ENCODE data around the gene OSCP1. TPM values are rescaled to one million over a fixed set of nuclear protein-coding genes. Genes with fewer than 3 reads are reported as not detected.

Gene OSCP1
- total and polyA plus RNA-seq, 8 donors: 9.3 to 23.4 (median 14.5) TPM

- no peak for ATAC-seq
- no peaks in the 10 kb centered on the region for H3K27me3 ChIP-seq
- intact Hi-C loops (cut with DNase I): no loop called here
- no peaks in the 10 kb centered on the region for H3K9me3 ChIP-seq
- H3K27ac ChIP-seq: no peak overlapping the region
- H3K36me3 ChIP-seq: peaks cover 0 to 63% of the 10 kb centered on the region in 2 donors
- peaks cover 0 to 48% of the 10 kb centered on the region in 2 donors for H3K4me1 ChIP-seq
- no peak for DNase-seq
- no peak overlapping the region for H3K4me3 ChIP-seq
- no peak for TF ChIP-seq CTCF (IDR thresholded peaks at IDR 0.05)
These were observed 5.1 kb upstream of the OSCP1 start for GRCh38 chr1:36455386-36455785.

GRCh38 chr1:36453600-36454388 is 3.5 kb upstream of the OSCP1 start:
- intact Hi-C loops (cut with DNase I): no loop called here
- H3K4me3 ChIP-seq: no peak overlapping the region
- H3K9me3 ChIP-seq: no peaks in the 10 kb centered on the region
- no peak for TF ChIP-seq CTCF (IDR thresholded peaks at IDR 0.05)
- no peaks in the 10 kb centered on the region for H3K27me3 ChIP-seq
- peaks cover 0 to 36% of the 10 kb centered on the region in 2 donors for H3K4me1 ChIP-seq
- ATAC-seq: no peak
- DNase-seq: no peak
- no peak overlapping the region for H3K27ac ChIP-seq
- peaks cover 0 to 48% of the 10 kb centered on the region in 2 donors for H3K36me3 ChIP-seq

- no peak for DNase-seq
- intact Hi-C loops (cut with DNase I): no loop called here
- no peak for ATAC-seq
- Histone ChIP-seq H3K9me3 (no peaks in the 10 kb centered on the region), H3K27ac (no peak overlapping the region), H3K4me1 (peaks cover 0 to 35% of the 10 kb centered on the region in 2 donors), H3K36me3 (peaks cover 0 to 40% of the 10 kb centered on the region in 2 donors), H3K4me3 (no peak overlapping the region), H3K27me3 (no peaks in the 10 kb centered on the region)
- TF ChIP-seq CTCF (IDR thresholded peaks at IDR 0.05): no peak
These were observed 2.8 kb upstream of the OSCP1 start for GRCh38 chr1:36453051-36453450.

- peak overlapping the region; percentile 98 for H3K27ac ChIP-seq
- H3K36me3 ChIP-seq: peaks cover 0 to 20% of the 10 kb centered on the region in 2 donors
- no peaks in the 10 kb centered on the region for H3K9me3 ChIP-seq
- H3K4me3 ChIP-seq: peak overlapping the region; percentile 45 to 67
- ATAC-seq: no peak
- intact Hi-C loops (cut with DNase I): no loop called here
- no peaks in the 10 kb centered on the region for H3K27me3 ChIP-seq
- DNase-seq: no peak
- peaks cover 0 to 26% of the 10 kb centered on the region in 2 donors for H3K4me1 ChIP-seq
- no peak for TF ChIP-seq CTCF (IDR thresholded peaks at IDR 0.05)
These were observed 661 bp upstream of the OSCP1 start for GRCh38 chr1:36450919-36451305.

- intact Hi-C loops (cut with DNase I): no loop called here
- H3K27ac ChIP-seq: no peak overlapping the region
- no peaks in the 10 kb centered on the region for H3K36me3 ChIP-seq
- no peaks in the 10 kb centered on the region for H3K9me3 ChIP-seq
- no peak for TF ChIP-seq CTCF (IDR thresholded peaks at IDR 0.05)
- ATAC-seq: no peak
- H3K27me3 ChIP-seq: no peaks in the 10 kb centered on the region
- H3K4me3 ChIP-seq: no peak overlapping the region
- DNase-seq: no peak
- peaks cover 0 to 26% of the 10 kb centered on the region in 2 donors for H3K4me1 ChIP-seq
These were observed 1.7 kb downstream of the OSCP1 start for GRCh38 chr1:36448530-36449056.
